HG02943 (cell line): ENCODE results near the gene HSPA5.
"Not testable (repeated sequence)": the region's sequence is repeated elsewhere in the genome, so short reads cannot be mapped to it uniquely, and the experiment has no call there.

Source experiments
- ATAC-seq: cut with Tn5 transposase; IDR thresholded peaks from one replicate; pipeline ENCODE4 v1.9.1; 2021; ENCODE audit warnings: mild to moderate bottlenecking, low read depth, moderate library complexity; ENCODE audit not compliant: unreplicated experiment

Gene HSPA5

DNA sequence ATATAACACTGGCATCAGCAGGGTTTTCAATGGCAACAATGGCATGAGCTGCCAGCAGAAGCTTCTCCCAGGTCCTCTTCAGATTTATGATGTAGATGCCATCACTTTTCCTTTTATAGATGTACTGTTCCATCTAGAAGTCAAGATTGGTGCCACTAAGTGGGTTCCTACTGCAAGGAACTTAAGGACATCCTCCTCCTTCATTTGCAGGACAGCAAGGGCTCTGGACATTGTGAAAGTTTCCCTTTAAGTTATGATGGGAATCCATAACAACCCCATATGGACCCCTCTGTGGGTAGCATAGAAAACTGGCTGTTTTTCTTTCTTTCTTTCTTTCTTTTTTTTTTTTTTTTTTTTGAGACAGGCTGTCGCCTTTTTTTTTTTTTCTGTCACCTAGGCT is 45.6 kb downstream of the HSPA5 start:
- ATAC-seq = not testable (repeated sequence)

DNA sequence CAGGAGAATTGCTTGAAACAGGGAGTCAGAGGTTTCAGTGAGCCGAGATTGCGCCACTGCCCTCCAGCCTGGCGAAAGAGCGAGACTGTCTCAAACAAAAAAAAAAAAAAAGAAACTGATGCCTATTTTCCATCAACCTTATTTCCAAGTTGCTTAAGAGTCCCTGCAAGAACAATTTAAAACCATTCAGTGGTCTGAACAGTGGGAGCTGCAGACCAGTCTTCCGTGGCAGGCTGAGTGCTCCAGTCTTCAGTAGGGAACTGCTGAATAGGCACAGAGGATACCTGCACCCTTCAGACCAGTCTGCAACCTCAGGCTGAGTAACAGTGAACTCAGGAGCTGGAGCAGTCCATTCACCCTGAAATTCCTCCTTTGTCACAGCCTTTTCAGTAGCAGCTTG is 46.7 kb downstream of the HSPA5 start:
- not testable (repeated sequence) for ATAC-seq

DNA sequence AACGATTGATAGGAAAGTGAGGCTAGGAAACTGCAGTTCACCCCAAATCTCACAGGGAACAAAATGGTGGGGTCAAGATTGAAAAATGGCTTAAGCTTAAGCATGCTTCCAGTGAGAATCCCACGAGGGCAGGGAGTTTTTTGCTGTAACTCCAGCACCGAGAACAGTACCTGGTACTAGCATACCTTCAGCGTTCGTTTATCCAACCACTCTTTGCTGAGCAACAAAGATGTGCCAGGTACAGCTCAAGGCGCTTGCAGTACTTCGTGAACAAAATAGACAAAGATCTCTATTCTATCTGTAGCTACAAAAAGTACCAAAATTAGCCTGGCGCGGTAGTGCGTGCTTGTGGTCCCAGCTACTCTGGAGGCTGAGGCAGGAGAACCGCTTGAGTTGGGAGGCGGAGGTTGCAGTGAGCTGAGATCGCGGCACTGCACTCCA is 50.8 kb downstream of the HSPA5 start:
- no peak for ATAC-seq

DNA sequence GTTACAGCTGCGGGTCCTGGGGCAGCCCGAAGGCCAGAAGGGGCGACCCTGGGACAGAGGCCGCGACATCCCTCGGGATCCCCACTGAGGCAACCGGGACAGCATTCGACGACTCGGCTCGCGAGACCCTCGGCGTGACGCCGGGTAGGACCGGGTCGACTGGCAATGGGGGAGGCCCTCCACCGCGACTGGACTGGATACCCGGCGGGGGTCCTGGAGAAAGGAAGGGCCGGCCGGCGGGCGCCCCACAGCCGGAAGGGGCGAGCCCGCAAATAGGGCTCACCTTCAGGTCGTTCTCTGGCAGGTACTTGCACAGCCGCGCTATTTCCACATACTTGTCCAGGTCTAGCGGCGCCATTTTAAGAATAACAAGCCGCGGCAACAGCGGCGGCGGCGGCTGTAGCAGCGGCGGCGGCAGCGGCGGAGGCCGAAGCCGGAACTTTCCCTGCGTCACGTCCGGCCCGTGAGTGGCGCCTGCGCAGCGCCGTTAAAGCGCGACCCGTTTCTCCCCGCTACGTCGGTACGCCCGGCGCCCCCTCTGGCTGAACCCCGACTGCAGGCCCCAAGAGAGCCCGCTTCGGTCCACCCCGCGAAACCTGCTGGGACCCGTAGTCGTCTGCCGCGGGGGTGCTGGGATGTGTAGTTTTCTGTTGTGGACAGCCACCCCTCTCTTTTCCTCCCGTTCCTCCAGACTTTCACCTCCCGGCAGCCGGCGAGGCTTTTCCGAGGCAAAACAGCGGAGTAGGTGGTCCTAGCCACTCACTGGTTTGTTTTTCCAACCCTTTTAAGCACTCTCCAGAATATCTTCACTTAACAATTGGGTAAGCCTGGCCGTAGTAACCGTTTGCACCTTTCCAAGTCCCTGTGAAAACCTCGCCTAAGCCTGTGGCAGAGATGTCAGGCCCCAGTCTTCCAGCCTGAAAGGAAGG is 51.5 kb downstream of the HSPA5 start, which contains the start of gene PPP6C:
TSS of gene PPP6C (minus strand) at position 443 of the 929 bp plus-strand sequence. CDS start at position 358, 85 bp downstream.
- peak; percentile 92 for ATAC-seq

DNA sequence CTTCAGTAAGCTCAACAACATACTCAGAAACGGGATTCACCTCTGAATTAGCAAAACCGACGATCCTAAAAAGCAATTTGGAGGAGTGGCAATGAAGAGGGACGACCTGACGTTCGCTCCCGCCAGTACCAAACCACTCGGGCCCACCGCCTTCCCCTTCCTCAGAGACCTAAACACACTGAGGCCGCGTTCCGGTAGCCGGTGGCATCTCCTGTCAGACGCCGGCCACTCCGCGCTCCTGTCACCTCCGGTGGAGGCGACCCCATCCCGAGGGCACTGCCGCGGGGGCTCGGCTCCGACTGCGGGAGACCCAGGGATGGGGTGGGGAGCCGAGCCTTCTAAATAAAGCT is 52.2 kb downstream of the HSPA5 start:
- ATAC-seq = no peak
